Measurements from ENCODE around the gene MRPL54.

MRPL54 gene

GRCh38 chr19:3783660-3784584, 21.4 kb downstream of the MRPL54 start:
- in situ Hi-C loops (cut with MboI; ENCODE audit: low sequenced_read_pairs), result no loop called here

GRCh38 chr19:3784607-3785450, 22.3 kb downstream of the MRPL54 start:
- in situ Hi-C loops (cut with MboI; ENCODE audit: low sequenced_read_pairs), result no loop called here

GRCh38 chr19:3785451-3785937, 23.0 kb downstream of the MRPL54 start:
- in situ Hi-C loops (cut with MboI; ENCODE audit: low sequenced_read_pairs), result no loop called here

- in situ Hi-C loops (cut with MboI; ENCODE audit: low sequenced_read_pairs), result no loop called here
Measured at GRCh38 chr19:3785938-3786824, 23.7 kb downstream of the MRPL54 start, which contains the start of gene MATK. Gene MATK (minus strand): TSS chr19:3786381. CDS start chr19:3785135, 1,246 bp downstream.

- in situ Hi-C loops (cut with MboI; ENCODE audit: low sequenced_read_pairs), result no loop called here
Measured at GRCh38 chr19:3788996-3789778, 26.7 kb downstream of the MRPL54 start.

GRCh38 chr19:3790209-3790734, 27.8 kb downstream of the MRPL54 start:
- in situ Hi-C loops (cut with MboI; ENCODE audit: low sequenced_read_pairs), result no loop called here

- in situ Hi-C loops (cut with MboI; ENCODE audit: low sequenced_read_pairs), result no loop called here
Measured at GRCh38 chr19:3790941-3791340, 28.5 kb downstream of the MRPL54 start.

GRCh38 chr19:3792114-3792513, 29.6 kb downstream of the MRPL54 start:
- in situ Hi-C loops (cut with MboI; ENCODE audit: low sequenced_read_pairs), result no loop called here

GRCh38 chr19:3793799-3794198, 31.3 kb downstream of the MRPL54 start:
- in situ Hi-C loops (cut with MboI; ENCODE audit: low sequenced_read_pairs), result no loop called here

GRCh38 chr19:3796358-3796757, 33.9 kb downstream of the MRPL54 start:
- in situ Hi-C loops (cut with MboI; ENCODE audit: low sequenced_read_pairs), result no loop called here

- in situ Hi-C loops (cut with MboI; ENCODE audit: low sequenced_read_pairs), result no loop called here
Measured at GRCh38 chr19:3798137-3798536, 35.7 kb downstream of the MRPL54 start.

GRCh38 chr19:3800996-3801395, 38.5 kb downstream of the MRPL54 start:
- in situ Hi-C loops (cut with MboI; ENCODE audit: low sequenced_read_pairs), result no loop called here

- in situ Hi-C loops (cut with MboI; ENCODE audit: low sequenced_read_pairs), result no loop called here
Measured at GRCh38 chr19:3801412-3802096, 39.1 kb downstream of the MRPL54 start.

- in situ Hi-C loops (cut with MboI; ENCODE audit: low sequenced_read_pairs), result no loop called here
Measured at GRCh38 chr19:3803114-3803888, 40.8 kb downstream of the MRPL54 start.

GRCh38 chr19:3803986-3804385, 41.5 kb downstream of the MRPL54 start:
- in situ Hi-C loops (cut with MboI; ENCODE audit: low sequenced_read_pairs), result no loop called here

- in situ Hi-C loops (cut with MboI; ENCODE audit: low sequenced_read_pairs), result no loop called here
Measured at GRCh38 chr19:3804429-3804828, 41.9 kb downstream of the MRPL54 start.

- in situ Hi-C loops (cut with MboI; ENCODE audit: low sequenced_read_pairs), result no loop called here
Measured at GRCh38 chr19:3805859-3806258, 43.4 kb downstream of the MRPL54 start.

GRCh38 chr19:3807131-3807480, 44.6 kb downstream of the MRPL54 start:
- in situ Hi-C loops (cut with MboI; ENCODE audit: low sequenced_read_pairs), result no loop called here
